ENCODE data around the gene AKT3.

Gene AKT3

DNA sequence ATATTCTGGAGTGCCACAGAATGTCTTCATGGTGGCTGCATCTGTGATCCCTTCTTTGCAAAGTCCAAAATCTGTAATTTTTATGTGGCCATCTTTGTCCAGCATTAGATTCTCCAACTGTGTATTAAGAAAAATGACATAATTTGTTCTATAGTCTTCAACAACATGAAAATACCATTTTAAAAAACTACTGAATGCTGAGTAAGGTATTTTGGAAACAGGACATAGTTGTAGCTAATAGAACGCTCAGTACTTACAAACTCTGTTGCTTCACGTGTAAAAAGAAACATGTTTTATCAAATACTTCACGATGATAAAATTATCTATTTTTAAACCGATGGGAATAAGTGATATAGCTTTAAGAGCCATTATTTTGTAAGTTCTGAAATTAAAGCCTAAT lies 286.3 kb downstream of the AKT3 start:
- no peaks in the 10 kb centered on the region for H3K27me3 ChIP-seq (replicated peaks; ENCODE audit: control insufficient read depth, insufficient read depth, low read length, poor library complexity, severe bottlenecking)
- DNase-seq = no peak
- H3K9me3 ChIP-seq (ENCODE audit: control insufficient read depth, low read length) = no peaks in the 10 kb centered on the region
- H3K4me3 ChIP-seq (ENCODE audit: insufficient read depth, low read depth, low read length, poor library complexity, severe bottlenecking) = no peak overlapping the region
- no peaks in the 10 kb centered on the region for H3K4me1 ChIP-seq (ENCODE audit: control insufficient read depth, insufficient read depth, low read length, poor library complexity, severe bottlenecking)
- H3K36me3 ChIP-seq (ENCODE audit: control insufficient read depth, insufficient read depth, low read length) = peaks cover 19% of the 10 kb centered on the region
- no peak overlapping the region for H3K27ac ChIP-seq (ENCODE audit: insufficient read depth, low read length, poor library complexity, severe bottlenecking)

DNA sequence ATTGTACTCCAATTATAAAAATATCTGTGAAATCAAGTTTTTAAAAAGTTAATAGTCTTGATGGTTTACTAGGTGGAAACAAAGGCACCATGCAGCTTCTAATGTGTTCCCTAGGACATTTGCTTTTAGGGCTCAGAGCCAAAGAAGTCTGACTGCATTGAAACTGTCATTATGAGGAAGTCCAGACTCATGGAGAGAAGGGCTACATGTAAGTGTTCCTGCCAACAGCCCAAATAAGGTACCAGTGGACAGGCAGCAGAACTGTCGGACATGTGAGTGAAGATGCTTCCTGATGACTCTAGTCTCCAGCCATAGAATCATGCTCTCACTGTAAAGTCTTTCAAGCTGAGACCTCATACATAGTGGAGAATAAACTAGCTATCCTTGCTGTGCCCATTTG lies 287.6 kb downstream of the AKT3 start:
- H3K27ac ChIP-seq (ENCODE audit: insufficient read depth, low read length, poor library complexity, severe bottlenecking) = no peak overlapping the region
- no peaks in the 10 kb centered on the region for H3K4me1 ChIP-seq (ENCODE audit: control insufficient read depth, insufficient read depth, low read length, poor library complexity, severe bottlenecking)
- no peaks in the 10 kb centered on the region for H3K9me3 ChIP-seq (ENCODE audit: control insufficient read depth, low read length)
- no peak for DNase-seq
- H3K4me3 ChIP-seq (ENCODE audit: insufficient read depth, low read depth, low read length, poor library complexity, severe bottlenecking) = no peak overlapping the region
- peaks cover 19% of the 10 kb centered on the region for H3K36me3 ChIP-seq (ENCODE audit: control insufficient read depth, insufficient read depth, low read length)
- no peaks in the 10 kb centered on the region for H3K27me3 ChIP-seq (replicated peaks; ENCODE audit: control insufficient read depth, insufficient read depth, low read length, poor library complexity, severe bottlenecking)

DNA sequence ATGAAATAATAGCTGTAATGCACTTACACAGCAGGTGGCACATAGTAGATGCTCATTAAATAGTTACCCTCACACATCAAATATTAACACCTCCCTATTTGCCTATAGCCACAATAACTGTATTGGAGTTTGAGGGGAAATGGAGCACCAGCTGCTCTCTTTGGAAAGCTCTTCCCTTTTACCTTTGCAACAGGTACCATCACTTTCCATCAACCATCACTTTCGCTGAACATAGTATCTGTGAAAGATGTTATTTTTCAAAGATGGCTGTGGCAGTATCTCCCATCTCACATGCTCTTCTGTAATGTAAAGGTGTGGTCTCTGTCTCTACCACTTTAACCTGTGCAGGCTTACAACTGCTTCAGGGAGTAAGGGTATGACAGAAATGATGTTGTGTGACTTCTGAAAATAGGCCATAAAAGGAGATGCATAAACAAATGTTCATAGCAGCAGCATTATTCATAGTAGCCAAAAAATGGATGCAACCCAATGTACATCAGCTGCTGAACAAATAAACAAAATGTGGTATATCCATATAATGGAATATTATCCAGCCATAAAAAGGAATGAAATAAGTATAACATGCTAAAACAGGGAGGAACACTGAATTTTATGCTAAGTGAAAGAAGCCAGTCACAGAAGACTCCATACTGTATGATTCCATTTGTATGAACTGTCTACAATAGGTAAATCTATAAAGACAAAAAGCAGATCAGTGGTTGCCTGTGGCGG lies 288.3 kb downstream of the AKT3 start:
- no peak overlapping the region for H3K4me3 ChIP-seq (ENCODE audit: insufficient read depth, low read depth, low read length, poor library complexity, severe bottlenecking)
- no peaks in the 10 kb centered on the region for H3K27me3 ChIP-seq (replicated peaks; ENCODE audit: control insufficient read depth, insufficient read depth, low read length, poor library complexity, severe bottlenecking)
- H3K4me1 ChIP-seq (ENCODE audit: control insufficient read depth, insufficient read depth, low read length, poor library complexity, severe bottlenecking) = no peaks in the 10 kb centered on the region
- H3K9me3 ChIP-seq (ENCODE audit: control insufficient read depth, low read length) = no peaks in the 10 kb centered on the region
- H3K36me3 ChIP-seq (ENCODE audit: control insufficient read depth, insufficient read depth, low read length) = peaks cover 19% of the 10 kb centered on the region
- H3K27ac ChIP-seq (ENCODE audit: insufficient read depth, low read length, poor library complexity, severe bottlenecking) = no peak overlapping the region
- no peak for DNase-seq

DNA sequence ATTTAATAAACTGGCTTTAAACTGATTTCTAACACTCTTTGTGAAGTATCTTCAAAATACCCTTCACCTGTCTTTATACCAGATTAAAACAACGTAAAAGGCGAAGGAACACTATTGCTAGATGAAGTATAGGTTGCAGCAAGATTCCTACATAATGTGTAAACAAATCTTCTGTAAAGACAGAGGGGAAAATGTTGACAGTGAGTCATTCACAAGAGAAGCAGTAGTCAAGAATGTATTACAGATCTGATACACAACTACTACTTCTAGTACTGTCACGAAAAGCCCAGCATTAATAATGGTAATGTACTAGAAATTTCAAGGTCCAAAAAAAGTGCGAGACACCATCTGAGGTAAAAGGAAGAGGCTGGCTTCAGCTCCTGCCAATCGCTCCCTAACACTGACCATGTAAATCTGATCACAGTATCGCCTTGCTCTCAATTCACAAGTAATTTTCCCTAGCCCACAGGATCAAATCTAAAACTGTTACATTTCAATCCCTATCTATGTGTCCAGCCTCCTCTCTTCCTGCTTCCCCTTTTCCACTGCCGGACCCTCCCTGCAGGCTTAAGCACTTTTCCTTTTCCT lies 290.4 kb downstream of the AKT3 start:
- Histone ChIP-seq H3K4me3 (ENCODE audit: insufficient read depth, low read depth, low read length, poor library complexity, severe bottlenecking) (no peak overlapping the region), H3K27ac (ENCODE audit: insufficient read depth, low read length, poor library complexity, severe bottlenecking) (no peak overlapping the region), H3K9me3 (ENCODE audit: control insufficient read depth, low read length) (no peaks in the 10 kb centered on the region), H3K36me3 (ENCODE audit: control insufficient read depth, insufficient read depth, low read length) (peaks cover 19% of the 10 kb centered on the region), H3K27me3 (replicated peaks; ENCODE audit: control insufficient read depth, insufficient read depth, low read length, poor library complexity, severe bottlenecking) (no peaks in the 10 kb centered on the region), H3K4me1 (ENCODE audit: control insufficient read depth, insufficient read depth, low read length, poor library complexity, severe bottlenecking) (no peaks in the 10 kb centered on the region)
- DNase-seq = no peak

DNA sequence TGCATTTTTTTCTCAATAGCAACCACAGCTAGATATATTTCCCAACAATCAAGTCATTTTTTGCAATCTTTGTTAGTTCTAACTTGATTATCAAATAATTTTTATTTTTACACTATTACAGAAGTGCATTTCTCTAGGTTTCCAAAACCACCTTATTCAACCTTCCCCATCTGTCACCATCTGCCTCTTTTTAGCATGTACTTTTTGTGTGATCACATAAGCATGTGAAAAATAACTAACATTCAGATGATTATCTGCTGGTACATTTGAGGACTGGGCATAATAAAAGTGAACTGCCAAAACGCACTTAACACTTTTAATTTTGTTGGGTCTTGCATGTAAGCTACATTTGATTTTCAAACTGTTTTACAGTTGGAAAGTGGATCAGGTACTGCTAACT lies 291.5 kb downstream of the AKT3 start:
- H3K4me1 ChIP-seq (ENCODE audit: control insufficient read depth, insufficient read depth, low read length, poor library complexity, severe bottlenecking) = no peaks in the 10 kb centered on the region
- peaks cover 19% of the 10 kb centered on the region for H3K36me3 ChIP-seq (ENCODE audit: control insufficient read depth, insufficient read depth, low read length)
- H3K27me3 ChIP-seq (replicated peaks; ENCODE audit: control insufficient read depth, insufficient read depth, low read length, poor library complexity, severe bottlenecking) = no peaks in the 10 kb centered on the region
- no peak overlapping the region for H3K4me3 ChIP-seq (ENCODE audit: insufficient read depth, low read depth, low read length, poor library complexity, severe bottlenecking)
- no peak for DNase-seq
- no peaks in the 10 kb centered on the region for H3K9me3 ChIP-seq (ENCODE audit: control insufficient read depth, low read length)
- H3K27ac ChIP-seq (ENCODE audit: insufficient read depth, low read length, poor library complexity, severe bottlenecking) = no peak overlapping the region

DNA sequence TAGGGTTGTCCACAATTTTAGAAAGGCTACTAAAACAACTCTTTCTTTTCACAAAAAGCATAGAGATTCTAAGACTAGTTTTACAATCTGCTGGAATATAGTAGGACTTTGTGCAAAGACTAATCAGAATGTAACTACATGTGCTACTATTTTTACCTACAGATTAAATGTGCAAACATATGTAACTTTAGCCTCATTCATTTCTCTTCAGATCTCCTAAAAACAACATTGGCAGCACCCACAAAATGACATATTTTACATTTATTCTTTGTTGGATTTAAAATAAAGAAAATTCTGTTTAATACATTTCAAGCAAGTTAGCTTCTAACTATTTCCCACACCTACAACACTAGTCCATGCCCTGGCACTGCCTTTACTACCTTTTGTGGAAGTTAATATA lies 292.2 kb downstream of the AKT3 start:
- no peaks in the 10 kb centered on the region for H3K9me3 ChIP-seq (ENCODE audit: control insufficient read depth, low read length)
- H3K27me3 ChIP-seq (replicated peaks; ENCODE audit: control insufficient read depth, insufficient read depth, low read length, poor library complexity, severe bottlenecking) = no peaks in the 10 kb centered on the region
- no peak overlapping the region for H3K4me3 ChIP-seq (ENCODE audit: insufficient read depth, low read depth, low read length, poor library complexity, severe bottlenecking)
- no peaks in the 10 kb centered on the region for H3K4me1 ChIP-seq (ENCODE audit: control insufficient read depth, insufficient read depth, low read length, poor library complexity, severe bottlenecking)
- peaks cover 16% of the 10 kb centered on the region for H3K36me3 ChIP-seq (ENCODE audit: control insufficient read depth, insufficient read depth, low read length)
- no peak overlapping the region for H3K27ac ChIP-seq (ENCODE audit: insufficient read depth, low read length, poor library complexity, severe bottlenecking)
- DNase-seq = no peak

DNA sequence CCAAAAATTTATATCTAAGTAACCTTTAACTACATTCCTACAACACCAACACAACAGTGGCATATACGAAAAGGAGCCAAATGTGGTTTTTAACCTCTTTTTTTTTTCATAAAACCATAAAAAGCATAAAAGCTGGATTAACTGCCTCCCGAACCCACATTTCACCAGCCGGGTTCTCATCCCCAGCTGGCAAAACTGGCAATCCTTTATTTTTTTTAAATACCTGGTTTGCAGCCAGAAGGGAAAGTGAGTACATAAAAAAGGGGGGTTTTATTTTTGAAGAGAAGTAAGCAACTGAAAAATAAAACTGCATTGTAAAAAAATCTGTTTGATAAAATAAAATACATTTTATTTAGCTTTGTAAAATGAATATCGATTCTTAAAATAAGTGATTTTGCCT lies 295.4 kb downstream of the AKT3 start:
- H3K27ac ChIP-seq (ENCODE audit: insufficient read depth, low read length, poor library complexity, severe bottlenecking) = no peak overlapping the region
- no peaks in the 10 kb centered on the region for H3K4me1 ChIP-seq (ENCODE audit: control insufficient read depth, insufficient read depth, low read length, poor library complexity, severe bottlenecking)
- DNase-seq = no peak
- peaks cover 3% of the 10 kb centered on the region for H3K36me3 ChIP-seq (ENCODE audit: control insufficient read depth, insufficient read depth, low read length)
- H3K9me3 ChIP-seq (ENCODE audit: control insufficient read depth, low read length) = no peaks in the 10 kb centered on the region
- no peak overlapping the region for H3K4me3 ChIP-seq (ENCODE audit: insufficient read depth, low read depth, low read length, poor library complexity, severe bottlenecking)
- H3K27me3 ChIP-seq (replicated peaks; ENCODE audit: control insufficient read depth, insufficient read depth, low read length, poor library complexity, severe bottlenecking) = no peaks in the 10 kb centered on the region

DNA sequence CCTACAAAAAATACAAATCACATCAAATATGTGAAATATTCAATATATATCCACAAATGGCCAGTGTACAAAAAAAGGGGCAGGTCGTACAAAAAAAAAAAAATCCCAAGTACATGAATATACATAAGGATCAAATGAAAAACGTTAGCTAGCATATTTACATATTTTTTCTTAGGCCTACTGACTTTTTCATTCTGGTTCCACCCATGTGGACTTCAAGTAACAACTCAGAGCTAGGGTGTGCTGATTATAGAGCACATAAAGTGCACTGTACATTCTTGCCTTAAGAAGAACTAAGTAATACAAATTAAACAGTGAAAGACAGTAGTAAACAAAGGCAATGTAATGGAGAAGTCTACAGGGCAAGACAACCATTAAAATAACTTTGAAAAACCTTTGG lies 297.0 kb downstream of the AKT3 start:
- H3K4me3 ChIP-seq (ENCODE audit: insufficient read depth, low read depth, low read length, poor library complexity, severe bottlenecking) = no peak overlapping the region

DNA sequence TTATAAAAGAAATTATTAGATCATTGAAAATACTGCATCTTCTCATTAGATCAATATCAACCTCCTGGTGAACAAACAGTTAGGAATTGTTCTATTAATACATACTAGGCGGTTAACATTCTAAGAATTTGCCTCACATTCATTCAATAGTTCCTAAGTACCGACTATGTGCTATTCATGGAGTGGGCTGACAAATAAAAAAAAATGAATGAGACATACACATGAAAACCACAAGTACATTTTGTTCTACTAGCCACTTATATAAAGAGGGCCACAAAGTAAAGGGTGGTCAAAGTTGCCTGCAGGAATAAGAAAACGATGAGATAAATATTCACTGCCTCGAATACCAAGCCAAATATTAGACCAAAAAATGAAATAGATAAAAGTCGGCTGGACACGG lies 299.8 kb downstream of the AKT3 start:
- H3K4me3 ChIP-seq (ENCODE audit: insufficient read depth, low read depth, low read length, poor library complexity, severe bottlenecking) = no peak overlapping the region
- no peaks in the 10 kb centered on the region for H3K9me3 ChIP-seq (ENCODE audit: control insufficient read depth, low read length)
- H3K27me3 ChIP-seq (replicated peaks; ENCODE audit: control insufficient read depth, insufficient read depth, low read length, poor library complexity, severe bottlenecking) = no peaks in the 10 kb centered on the region
- H3K27ac ChIP-seq (ENCODE audit: insufficient read depth, low read length, poor library complexity, severe bottlenecking) = no peak overlapping the region
- no peak for DNase-seq
- peaks cover 9% of the 10 kb centered on the region for H3K36me3 ChIP-seq (ENCODE audit: control insufficient read depth, insufficient read depth, low read length)
- no peaks in the 10 kb centered on the region for H3K4me1 ChIP-seq (ENCODE audit: control insufficient read depth, insufficient read depth, low read length, poor library complexity, severe bottlenecking)

More for the DNA sequence above, 297.0 kb downstream of the AKT3 start:
- H3K27ac ChIP-seq (ENCODE audit: insufficient read depth, low read length, poor library complexity, severe bottlenecking) = no peak overlapping the region
- DNase-seq = no peak
- H3K9me3 ChIP-seq (ENCODE audit: control insufficient read depth, low read length) = no peaks in the 10 kb centered on the region
- no peaks in the 10 kb centered on the region for H3K27me3 ChIP-seq (replicated peaks; ENCODE audit: control insufficient read depth, insufficient read depth, low read length, poor library complexity, severe bottlenecking)
- H3K4me1 ChIP-seq (ENCODE audit: control insufficient read depth, insufficient read depth, low read length, poor library complexity, severe bottlenecking) = no peaks in the 10 kb centered on the region
- H3K36me3 ChIP-seq (ENCODE audit: control insufficient read depth, insufficient read depth, low read length) = peaks cover 9% of the 10 kb centered on the region

DNA sequence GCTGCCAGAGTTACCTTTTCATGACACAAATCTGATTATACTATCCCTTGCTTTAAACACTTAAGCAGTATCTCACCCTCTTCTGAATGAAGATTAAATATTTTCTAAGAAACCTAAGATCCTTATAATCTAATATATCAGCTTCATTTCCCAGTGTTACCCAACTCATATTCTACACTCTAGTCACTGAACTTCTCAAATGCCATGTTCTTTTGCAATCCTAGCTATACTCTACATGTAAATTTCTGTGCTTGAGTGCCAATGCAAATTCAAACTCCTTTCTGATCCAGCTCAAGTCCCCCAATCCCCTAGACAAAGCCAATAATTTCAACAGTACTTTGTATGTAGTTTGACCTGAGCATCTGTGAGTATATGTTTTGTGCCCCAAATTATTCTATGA lies 300.3 kb downstream of the AKT3 start:
- Histone ChIP-seq H3K4me3 (ENCODE audit: insufficient read depth, low read depth, low read length, poor library complexity, severe bottlenecking) (no peak overlapping the region), H3K36me3 (ENCODE audit: control insufficient read depth, insufficient read depth, low read length) (peaks cover 9% of the 10 kb centered on the region), H3K27ac (ENCODE audit: insufficient read depth, low read length, poor library complexity, severe bottlenecking) (no peak overlapping the region), H3K9me3 (ENCODE audit: control insufficient read depth, low read length) (no peaks in the 10 kb centered on the region), H3K4me1 (ENCODE audit: control insufficient read depth, insufficient read depth, low read length, poor library complexity, severe bottlenecking) (no peaks in the 10 kb centered on the region), H3K27me3 (replicated peaks; ENCODE audit: control insufficient read depth, insufficient read depth, low read length, poor library complexity, severe bottlenecking) (no peaks in the 10 kb centered on the region)
- no peak for DNase-seq

All from effector memory CD4-positive, alpha-beta T cell (primary cell).